Measurements from ENCODE around the gene PREX1. TPM values are rescaled to one million over a fixed set of nuclear protein-coding genes. Genes with fewer than 3 reads are reported as not detected.

The PREX1 gene
- total RNA-seq, 1 donor from 2014 or later: 78.2 TPM

DNA sequence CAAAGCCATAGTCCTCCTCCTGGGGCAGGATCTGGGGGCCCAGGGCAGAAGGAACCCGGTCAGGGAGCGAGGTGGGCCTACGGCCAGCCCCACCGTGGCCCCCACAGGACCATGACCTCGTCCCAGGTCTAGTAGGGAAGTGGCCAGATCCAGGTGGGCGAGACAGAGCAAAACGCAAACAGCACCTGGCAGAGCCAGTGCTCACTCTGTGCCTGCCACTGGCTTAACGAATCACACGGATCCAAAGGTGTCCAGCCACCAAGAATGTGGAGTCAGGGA lies 169.7 kb downstream of the PREX1 start:
- Histone ChIP-seq H3K4me3 (no peak overlapping the region), H3K9me3 (no peaks in the 10 kb centered on the region), H3K36me3 (peaks cover 71% of the 10 kb centered on the region), H3K27me3 (ENCODE audit: low read depth) (no peaks in the 10 kb centered on the region), H3K27ac (no peak overlapping the region), H3K4me1 (peaks cover 6% of the 10 kb centered on the region)
- no peak for TF ChIP-seq CTCF (IDR thresholded peaks at IDR 0.05)
- peak in 1 of 2 donors; percentile 2 for ATAC-seq
- DNase-seq: no peak
- intact Hi-C loops (cut with DNase I): loop anchor here (5.0 kb wide), 1 partner anchor 244 kb away; no protein-coding TSS in a partner anchor

DNA sequence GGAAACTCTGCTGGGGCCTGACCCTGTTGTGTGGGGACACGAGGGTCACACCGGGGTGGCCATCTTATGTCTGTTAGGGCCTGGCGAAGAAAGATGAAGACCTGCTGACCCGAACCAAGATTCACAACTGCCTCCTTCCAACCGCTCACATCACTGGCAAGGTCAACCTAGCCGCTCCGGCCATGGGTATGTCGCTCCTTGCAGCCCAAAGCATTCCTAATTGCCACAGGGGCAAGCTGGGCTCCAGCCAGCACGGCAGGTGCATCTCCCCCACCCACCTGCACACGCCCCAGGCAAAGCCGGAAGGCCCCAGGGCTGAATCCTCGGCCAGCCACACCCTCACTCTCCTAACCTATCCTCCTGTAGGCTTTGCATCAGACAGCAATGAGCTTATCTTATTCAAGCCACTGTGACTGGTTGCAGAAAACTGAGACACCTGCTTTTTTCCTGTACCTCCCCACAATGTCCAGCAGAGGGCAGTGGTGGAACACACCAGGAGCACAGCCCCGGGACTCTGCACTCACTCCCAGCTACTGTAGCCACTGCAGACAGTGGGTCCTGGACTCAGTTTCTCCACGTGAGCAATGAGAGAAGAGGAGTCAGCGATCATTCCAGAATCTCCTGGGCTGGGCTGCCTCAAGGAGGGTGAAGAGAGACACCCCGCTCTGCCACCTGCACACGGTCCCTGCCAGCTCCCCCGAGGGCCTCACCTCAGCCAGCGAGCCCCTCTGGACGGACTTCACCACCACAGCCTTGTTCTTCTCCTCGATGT lies 170.2 kb downstream of the PREX1 start:
- Histone ChIP-seq H3K4me3 (no peak overlapping the region), H3K27me3 (ENCODE audit: low read depth) (no peaks in the 10 kb centered on the region), H3K9me3 (no peaks in the 10 kb centered on the region), H3K4me1 (peaks cover 6% of the 10 kb centered on the region), H3K27ac (no peak overlapping the region), H3K36me3 (peaks cover 73% of the 10 kb centered on the region)
- DNase-seq (peak; percentile 67), ATAC-seq (peak; percentile 85 to 89)
- peak; percentile 93 for TF ChIP-seq CTCF (IDR thresholded peaks at IDR 0.05)
- intact Hi-C loops (cut with DNase I): loop anchor here (5.0 kb wide), 1 partner anchor 245 kb away; no protein-coding TSS in a partner anchor

- no peaks in the 10 kb centered on the region for H3K27me3 ChIP-seq (ENCODE audit: low read depth)
- no peak for TF ChIP-seq CTCF (IDR thresholded peaks at IDR 0.05)
- peaks cover 6% of the 10 kb centered on the region for H3K4me1 ChIP-seq
- ATAC-seq (peak in 1 of 2 donors; percentile 20), DNase-seq (no peak)
- H3K9me3 ChIP-seq: no peaks in the 10 kb centered on the region
- no peak overlapping the region for H3K4me3 ChIP-seq
- intact Hi-C loops (cut with DNase I): loop anchor here (5.0 kb wide), 1 partner anchor 246 kb away; no protein-coding TSS in a partner anchor
- H3K36me3 ChIP-seq: peaks cover 77% of the 10 kb centered on the region
- no peak overlapping the region for H3K27ac ChIP-seq
Observed at GRCh38 chr20:48656661-48657211, 171.1 kb downstream of the PREX1 start.

GRCh38 chr20:48656137-48656536 lies 171.7 kb downstream of the PREX1 start:
- H3K27ac ChIP-seq: no peak overlapping the region
- DNase-seq (no peak), ATAC-seq (no peak)
- H3K4me1 ChIP-seq: peaks cover 6% of the 10 kb centered on the region
- H3K9me3 ChIP-seq: no peaks in the 10 kb centered on the region
- H3K36me3 ChIP-seq: peaks cover 83% of the 10 kb centered on the region
- no peaks in the 10 kb centered on the region for H3K27me3 ChIP-seq (ENCODE audit: low read depth)
- TF ChIP-seq CTCF (IDR thresholded peaks at IDR 0.05): no peak
- H3K4me3 ChIP-seq: no peak overlapping the region
- intact Hi-C loops (cut with DNase I): loop anchor here (5.0 kb wide), 1 partner anchor 246 kb away; no protein-coding TSS in a partner anchor

DNA sequence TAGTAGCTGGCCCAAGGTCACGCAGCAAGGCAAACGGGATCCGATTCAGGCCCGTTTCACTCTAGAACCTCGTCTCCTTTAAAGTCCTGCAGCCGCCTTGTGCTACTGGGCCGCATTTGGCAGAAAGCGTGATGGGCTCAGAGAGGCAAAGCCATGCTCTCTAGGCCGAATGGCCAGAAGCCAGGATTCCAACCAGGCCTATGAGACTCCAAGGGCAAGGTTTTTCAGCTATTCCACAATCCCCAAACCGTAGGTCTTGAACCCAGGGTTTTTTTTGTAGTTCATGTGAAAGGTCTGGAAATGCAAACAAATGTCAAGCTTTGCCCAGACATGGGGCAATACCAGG lies 174.1 kb downstream of the PREX1 start:
- H3K4me1 ChIP-seq: peaks cover 6% of the 10 kb centered on the region
- H3K27ac ChIP-seq: no peak overlapping the region
- no peak for TF ChIP-seq CTCF (IDR thresholded peaks at IDR 0.05)
- no peaks in the 10 kb centered on the region for H3K9me3 ChIP-seq
- no peak for ATAC-seq
- peaks cover 98% of the 10 kb centered on the region for H3K36me3 ChIP-seq
- no peak for DNase-seq
- intact Hi-C loops (cut with DNase I): no loop called here
- no peaks in the 10 kb centered on the region for H3K27me3 ChIP-seq (ENCODE audit: low read depth)
- H3K4me3 ChIP-seq: no peak overlapping the region

Measured in lower lobe of right lung (tissue), 2 donors.